RWPE2 (cell line): ENCODE measurements around the gene FSCN2.

Source experiments
- ATAC-seq: fragments of 200-7000 bp; cut with Tn5 transposase; 3 replicates; pipeline ENCODE4 v1.9.1; 2021; ENCODE audit warnings: low read depth
- DNase-seq: peaks from one replicate; pipeline ENCODE4 v3.0.0-alpha.2; 2020; ENCODE audit warnings: low spot score
- H3K27ac ChIP-seq: fragments of 450-650 bp; 2 replicates; pipeline ENCODE4 v1.5.1; 2017; ENCODE audit warnings: mild to moderate bottlenecking; ENCODE audit not compliant: poor library complexity, severe bottlenecking
- H3K27me3 ChIP-seq: fragments of 250-450 bp; sonication (Bioruptor Pico); 2 replicates; pipeline ENCODE4 v1.5.1; 2021; ENCODE audit warnings: mild to moderate bottlenecking, moderate library complexity; ENCODE audit not compliant: insufficient read depth, poor library complexity, severe bottlenecking
- H3K36me3 ChIP-seq: fragments of 250-450 bp; sonication (Bioruptor Pico); 2 replicates; pipeline ENCODE4 v1.5.1; 2020; ENCODE audit warnings: low read depth, mild to moderate bottlenecking, moderate library complexity
- H3K4me1 ChIP-seq: fragments of 250-450 bp; sonication (Bioruptor Pico); 2 replicates; pipeline ENCODE4 v1.5.1; 2021; ENCODE audit warnings: mild to moderate bottlenecking, moderate library complexity; ENCODE audit not compliant: insufficient read depth, poor library complexity, severe bottlenecking
- H3K4me3 ChIP-seq: fragments of 250-450 bp; sonication (Bioruptor Pico); 2 replicates; pipeline ENCODE4 v1.5.1; 2021; ENCODE audit warnings: mild to moderate bottlenecking, moderate library complexity; ENCODE audit not compliant: severe bottlenecking
- H3K9me3 ChIP-seq: fragments of 250-450 bp; sonication (Bioruptor Pico); 2 replicates; pipeline ENCODE4 v1.5.1; 2021; ENCODE audit warnings: mild to moderate bottlenecking, moderate library complexity; ENCODE audit not compliant: severe bottlenecking
- CTCF ChIP-seq: fragments of 450-650 bp; IDR thresholded peaks from one replicate; pipeline ENCODE4 v1.5.1; 2017; ENCODE audit warnings: mild to moderate bottlenecking, moderate library complexity; ENCODE audit not compliant: poor library complexity, severe bottlenecking

Gene FSCN2

DNA sequence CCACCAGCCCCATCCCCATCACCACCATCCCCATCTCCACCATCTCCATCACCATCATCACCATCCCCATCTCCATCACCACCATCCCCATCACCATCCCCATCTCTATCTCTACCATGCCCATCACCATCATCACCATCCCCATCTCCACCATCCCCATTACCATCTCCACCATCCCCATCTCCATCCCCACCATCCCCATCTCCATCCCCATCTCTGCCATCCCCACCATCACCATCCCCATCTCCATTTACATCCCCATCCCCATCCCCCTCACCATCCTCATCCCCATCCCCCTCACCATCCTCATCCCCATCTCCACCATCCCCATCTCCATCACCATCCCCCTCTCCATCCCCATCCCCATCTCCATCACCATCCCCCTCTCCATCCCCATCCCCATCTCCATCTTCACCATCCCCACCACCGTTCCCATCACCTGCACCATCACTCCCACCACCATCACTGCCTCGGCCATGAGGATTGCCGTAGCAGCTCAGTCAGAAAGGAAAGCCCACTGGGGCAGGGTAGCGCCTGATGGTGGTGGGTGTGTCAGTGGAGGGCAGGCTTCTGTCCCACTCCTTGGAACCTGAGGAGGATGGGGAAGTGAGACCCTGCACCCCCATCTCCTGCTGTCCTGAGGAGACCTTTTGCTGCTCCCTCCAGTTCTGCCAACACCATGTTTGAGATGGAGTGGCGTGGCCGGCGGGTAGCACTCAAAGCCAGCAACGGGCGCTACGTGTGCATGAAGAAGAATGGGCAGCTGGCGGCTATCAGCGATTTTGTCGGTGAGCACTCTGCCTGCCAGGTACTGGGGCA, 7.5 kb downstream of the FSCN2 start:
- Histone ChIP-seq H3K27me3 (peaks cover 13% of the 10 kb centered on the region), H3K9me3 (no peaks in the 10 kb centered on the region), H3K4me3 (no peak overlapping the region), H3K4me1 (no peaks in the 10 kb centered on the region), H3K36me3 (no peaks in the 10 kb centered on the region), H3K27ac (no peak overlapping the region)
- TF ChIP-seq CTCF = no peak
- ATAC-seq (no peak), DNase-seq (no peak)

DNA sequence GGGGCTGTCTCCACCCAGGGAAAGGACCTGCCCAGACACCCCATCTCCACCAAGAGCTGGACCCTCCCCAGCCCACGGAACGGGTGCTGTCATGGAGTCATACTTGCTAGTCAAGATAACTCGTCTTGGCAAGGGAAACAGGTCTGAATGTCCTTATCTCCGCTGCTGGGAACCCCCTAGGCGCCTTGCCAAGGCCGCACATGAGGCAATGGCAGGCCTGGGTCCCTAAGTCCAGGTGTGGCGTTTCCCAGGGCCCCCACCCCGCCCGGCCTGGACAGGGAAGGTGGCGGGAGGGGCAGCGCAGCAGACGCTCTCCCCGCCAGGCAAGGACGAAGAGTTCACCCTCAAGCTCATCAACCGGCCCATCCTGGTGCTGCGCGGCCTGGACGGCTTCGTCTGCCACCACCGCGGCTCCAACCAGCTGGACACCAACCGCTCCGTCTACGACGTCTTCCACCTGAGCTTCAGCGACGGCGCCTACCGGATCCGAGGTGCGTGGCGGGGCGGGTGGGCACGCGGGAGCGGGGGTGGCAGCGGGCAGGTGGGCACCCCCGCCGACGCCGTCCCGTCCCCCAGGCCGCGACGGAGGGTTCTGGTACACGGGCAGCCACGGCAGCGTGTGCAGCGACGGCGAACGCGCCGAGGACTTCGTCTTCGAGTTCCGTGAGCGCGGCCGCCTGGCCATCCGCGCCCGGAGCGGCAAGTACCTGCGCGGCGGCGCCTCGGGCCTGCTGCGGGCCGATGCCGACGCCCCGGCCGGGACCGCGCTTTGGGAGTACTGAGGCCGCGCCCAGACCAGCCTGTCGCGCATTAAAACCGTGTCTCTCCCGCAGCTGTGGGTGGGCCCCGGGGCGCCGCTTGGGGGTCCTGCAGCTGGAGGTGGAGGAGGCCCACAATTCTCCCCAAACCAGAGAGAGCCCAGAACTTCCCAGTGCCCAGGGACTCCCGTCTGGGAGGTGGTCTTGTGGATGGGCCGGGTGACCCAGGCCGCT, 8.4 kb downstream of the FSCN2 start:
- Histone ChIP-seq H3K4me1 (no peaks in the 10 kb centered on the region), H3K9me3 (no peaks in the 10 kb centered on the region), H3K4me3 (no peak overlapping the region), H3K36me3 (no peaks in the 10 kb centered on the region), H3K27ac (no peak overlapping the region), H3K27me3 (peaks cover 13% of the 10 kb centered on the region)
- ATAC-seq (peak; percentile 9; the same call in 1 of the 3 replicates), DNase-seq (no peak)
- TF ChIP-seq CTCF = no peak

GRCh38 chr17:81537343-81537855, 9.2 kb downstream of the FSCN2 start:
- DNase-seq (no peak), ATAC-seq (peak; percentile 26)
- no peaks in the 10 kb centered on the region for H3K9me3 ChIP-seq
- peaks cover 13% of the 10 kb centered on the region for H3K27me3 ChIP-seq
- no peaks in the 10 kb centered on the region for H3K4me1 ChIP-seq
- no peak overlapping the region for H3K27ac ChIP-seq
- H3K4me3 ChIP-seq = no peak overlapping the region
- peak; percentile 40 for TF ChIP-seq CTCF
- H3K36me3 ChIP-seq = no peaks in the 10 kb centered on the region

GRCh38 chr17:81537856-81538555, 9.8 kb downstream of the FSCN2 start:
- peak; percentile 4; the same call in 1 of the 3 replicates for ATAC-seq
- Histone ChIP-seq H3K4me3 (no peak overlapping the region), H3K9me3 (no peaks in the 10 kb centered on the region), H3K4me1 (no peaks in the 10 kb centered on the region), H3K27me3 (peaks cover 13% of the 10 kb centered on the region), H3K36me3 (no peaks in the 10 kb centered on the region), H3K27ac (no peak overlapping the region)
- peak; percentile 12 for TF ChIP-seq CTCF
- no peak for DNase-seq
